Measurements from ENCODE around the gene HNRNPA0. TPM values are rescaled to one million over a fixed set of nuclear protein-coding genes. Genes with fewer than 3 reads are reported as not detected.

The HNRNPA0 gene
- total RNA-seq, 1 experiment from 2014 or later: 68.5 TPM

GRCh38 chr5:137796279-137796678, 42.1 kb upstream of the HNRNPA0 start:
- no peak overlapping the region for H3T11ph ChIP-seq (ENCODE audit: low read length)
- WGBS (ENCODE audit: extremely low coverage, insufficient read length, low lambda C conversion rate): no CpG with 5 or more reads among the region's 3 CpGs
- no peak overlapping the region for H3K27ac ChIP-seq (ENCODE audit: insufficient read length, low read depth, low read length)
- DNase-seq: no peak
- no peak overlapping the region for H3K4me3 Mint-ChIP-seq
- no peak overlapping the region for H3K4ac ChIP-seq (ENCODE audit: low read depth, low read length)
- no peak overlapping the region for H2BK15ac ChIP-seq (ENCODE audit: low read depth, low read length)
- no peak overlapping the region for H2BK12ac ChIP-seq (ENCODE audit: insufficient read length, low read depth, low read length)
- no peak overlapping the region for H2BK5ac ChIP-seq (ENCODE audit: insufficient read length, low read length)
- H3K23me2 ChIP-seq (ENCODE audit: insufficient read length, low read depth, low read length, poor library complexity, severe bottlenecking): no peaks in the 10 kb centered on the region
- no peak overlapping the region for H3K18ac ChIP-seq (ENCODE audit: insufficient read length, low read depth, low read length)
- no peaks in the 10 kb centered on the region for H3K9me3 Mint-ChIP-seq
- no peak overlapping the region for H3K4me2 ChIP-seq (ENCODE audit: insufficient read depth, insufficient read length, low read length)
- H3K79me2 ChIP-seq (ENCODE audit: insufficient read depth, low read length): no peaks in the 10 kb centered on the region
- no peak overlapping the region for H4K5ac ChIP-seq (ENCODE audit: insufficient read length, low read depth, low read length)
- TF ChIP-seq, protein P1, sequence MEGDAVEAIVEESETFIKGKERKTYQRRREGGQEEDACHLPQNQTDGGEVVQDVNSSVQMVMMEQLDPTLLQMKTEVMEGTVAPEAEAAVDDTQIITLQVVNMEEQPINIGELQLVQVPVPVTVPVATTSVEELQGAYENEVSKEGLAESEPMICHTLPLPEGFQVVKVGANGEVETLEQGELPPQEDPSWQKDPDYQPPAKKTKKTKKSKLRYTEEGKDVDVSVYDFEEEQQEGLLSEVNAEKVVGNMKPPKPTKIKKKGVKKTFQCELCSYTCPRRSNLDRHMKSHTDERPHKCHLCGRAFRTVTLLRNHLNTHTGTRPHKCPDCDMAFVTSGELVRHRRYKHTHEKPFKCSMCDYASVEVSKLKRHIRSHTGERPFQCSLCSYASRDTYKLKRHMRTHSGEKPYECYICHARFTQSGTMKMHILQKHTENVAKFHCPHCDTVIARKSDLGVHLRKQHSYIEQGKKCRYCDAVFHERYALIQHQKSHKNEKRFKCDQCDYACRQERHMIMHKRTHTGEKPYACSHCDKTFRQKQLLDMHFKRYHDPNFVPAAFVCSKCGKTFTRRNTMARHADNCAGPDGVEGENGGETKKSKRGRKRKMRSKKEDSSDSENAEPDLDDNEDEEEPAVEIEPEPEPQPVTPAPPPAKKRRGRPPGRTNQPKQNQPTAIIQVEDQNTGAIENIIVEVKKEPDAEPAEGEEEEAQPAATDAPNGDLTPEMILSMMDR (conservative IDR thresholded peaks at IDR 0.05): no peak
- no peak overlapping the region for H3K56ac ChIP-seq (ENCODE audit: insufficient read length, low read depth, low read length)
- no peaks in the 10 kb centered on the region for H3K4me1 Mint-ChIP-seq
- no peaks in the 10 kb centered on the region for H3K4me1 ChIP-seq (ENCODE audit: insufficient read depth, low read length)
- H3K27ac Mint-ChIP-seq: no peak overlapping the region
- no peaks in the 10 kb centered on the region for H3K27me3 Mint-ChIP-seq (ENCODE audit: low read depth)
- no peak overlapping the region for H2AFZ ChIP-seq (ENCODE audit: low read length)
- no peak overlapping the region for H3K9ac ChIP-seq (ENCODE audit: extremely low read depth, insufficient read length, low read length)
- no peak overlapping the region for H3K23ac ChIP-seq (ENCODE audit: insufficient read length, low read depth, low read length)
- H4K20me1 ChIP-seq (ENCODE audit: control insufficient read depth, insufficient read depth, insufficient read length): no peaks in the 10 kb centered on the region
- no peak overlapping the region for H2AK5ac ChIP-seq (ENCODE audit: insufficient read length, low read length)
- H2BK20ac ChIP-seq (ENCODE audit: low read depth, low read length, poor library complexity, severe bottlenecking): no peak overlapping the region
- H3K14ac ChIP-seq (ENCODE audit: insufficient read depth, low read length): no peak overlapping the region
- H3K9me3 ChIP-seq (ENCODE audit: control insufficient read depth, low read depth, low read length): no peaks in the 10 kb centered on the region
- H4K8ac ChIP-seq (replicated peaks; ENCODE audit: insufficient read length, low read depth, low read length): no peak overlapping the region
- H3K79me1 ChIP-seq (ENCODE audit: insufficient read depth, low read depth, low read length, poor library complexity, severe bottlenecking): no peaks in the 10 kb centered on the region
- H4K91ac ChIP-seq (ENCODE audit: insufficient read length, low read depth, low read length): no peak overlapping the region
- no peaks in the 10 kb centered on the region for H3K36me3 Mint-ChIP-seq (ENCODE audit: insufficient read depth in 1 of 3, low read depth in 3 of 3)
- H3K27me3 ChIP-seq (ENCODE audit: insufficient read depth, low read length): no peaks in the 10 kb centered on the region
- no peak overlapping the region for H2BK120ac ChIP-seq (ENCODE audit: low read depth, low read length, poor library complexity, severe bottlenecking)
